HG02885 (cell line): ENCODE measurements around the gene TRAPPC3L.

ENCODE experiments used
- ATAC-seq: cut with Tn5 transposase; IDR thresholded peaks from one replicate; pipeline ENCODE4 v1.9.1; 2021; ENCODE audit warnings: mild to moderate bottlenecking; ENCODE audit not compliant: unreplicated experiment, poor library complexity

Gene TRAPPC3L

GRCh38 chr6:116445102-116445501, 100.4 kb downstream of the TRAPPC3L start:
- no peak for ATAC-seq
